GM23338 (cell line): ENCODE results near the gene EXOC4. TPM values are rescaled to one million over a fixed set of nuclear protein-coding genes. Genes with fewer than 3 reads are reported as not detected.

Source experiments
- ATAC-seq: fragments of 200-7000 bp; cut with Tn5 transposase; 3 replicates; pipeline ENCODE4 v1.9.1; 2020
- DNase-seq: peaks from one replicate; pipeline ENCODE4 v3.0.0-alpha.2; 2015; ENCODE audit warnings: low spot score
- H2AFZ ChIP-seq: fragments of 200-600 bp; sonication (generic); 2 replicates; pipeline ENCODE4 v1.8.0; 2016; ENCODE audit warnings: antibody characterized with exemption, mild to moderate bottlenecking, moderate library complexity
- H3F3A ChIP-seq: fragments of 200-600 bp; sonication (generic); replicated peaks from 2 replicates; pipeline ENCODE4 v1.8.0; 2017; ENCODE audit warnings: antibody characterized with exemption, mixed run types, low read depth
- H3K27ac ChIP-seq: fragments of 200-600 bp; sonication (generic); 2 replicates; pipeline ENCODE4 v1.6.1; 2016; ENCODE audit warnings: low read depth
- H3K27me3 ChIP-seq: fragments of 200-600 bp; sonication (generic); 2 replicates; pipeline ENCODE4 v1.8.0; 2016; ENCODE audit warnings: mild to moderate bottlenecking, mixed run types, moderate library complexity; ENCODE audit not compliant: insufficient read depth
- H3K36me3 ChIP-seq: fragments of 200-600 bp; sonication (generic); 2 replicates; pipeline ENCODE4 v1.8.0; 2016; ENCODE audit warnings: mild to moderate bottlenecking; ENCODE audit not compliant: insufficient read depth
- H3K4me1 ChIP-seq: fragments of 200-600 bp; sonication (generic); 2 replicates; pipeline ENCODE4 v1.8.0; 2016; ENCODE audit warnings: mild to moderate bottlenecking, moderate library complexity; ENCODE audit not compliant: insufficient read depth
- H3K4me2 ChIP-seq: fragments of 200-600 bp; sonication (generic); 2 replicates; pipeline ENCODE4 v1.7.1; 2017; ENCODE audit warnings: mixed run types
- H3K4me3 ChIP-seq: fragments of 200-600 bp; sonication (generic); 2 replicates; pipeline ENCODE4 v1.6.1; 2016; ENCODE audit warnings: mixed run types
- H3K79me2 ChIP-seq: fragments of 200-600 bp; sonication (generic); replicated peaks from 2 replicates; pipeline ENCODE4 v1.8.0; 2017; ENCODE audit warnings: mild to moderate bottlenecking; ENCODE audit not compliant: insufficient read depth
- H3K9me2 ChIP-seq: fragments of 200-600 bp; sonication (generic); 2 replicates; pipeline ENCODE4 v1.8.0; 2017; ENCODE audit not compliant: insufficient read depth
- H4K20me1 ChIP-seq: fragments of 200-600 bp; sonication (generic); replicated peaks from 2 replicates; pipeline ENCODE4 v1.8.0; 2017; ENCODE audit warnings: mild to moderate bottlenecking; ENCODE audit not compliant: insufficient read depth
- H3K27ac Mint-ChIP-seq: 2 replicates; pipeline ENCODE4 v1.8.0; 2020; ENCODE audit warnings: inconsistent platforms, mild to moderate bottlenecking, moderate library complexity, mixed read lengths
- H3K27me3 Mint-ChIP-seq: 3 replicates; pipeline ENCODE4 v1.8.0; 2022; ENCODE audit warnings: low read depth, mild to moderate bottlenecking, moderate library complexity, mixed read lengths, inconsistent platforms; ENCODE audit not compliant: insufficient read depth, poor library complexity
- H3K36me3 Mint-ChIP-seq: 3 replicates; pipeline ENCODE4 v1.8.0; 2021; ENCODE audit warnings: low read depth, mild to moderate bottlenecking, inconsistent platforms, moderate library complexity, mixed read lengths
- H3K4me1 Mint-ChIP-seq: 3 replicates; pipeline ENCODE4 v1.8.0; 2020; ENCODE audit warnings: mild to moderate bottlenecking, inconsistent platforms, mixed read lengths
- H3K4me3 Mint-ChIP-seq: 3 replicates; pipeline ENCODE4 v1.8.0; 2021; ENCODE audit warnings: moderate library complexity, mild to moderate bottlenecking, inconsistent platforms, mixed read lengths
- H3K9me3 Mint-ChIP-seq: 3 replicates; pipeline ENCODE4 v1.8.0; 2020; ENCODE audit warnings: moderate library complexity, mild to moderate bottlenecking, inconsistent platforms, mixed read lengths
- CREB1 ChIP-seq: fragments of 250-450 bp; sonication (Bioruptor Pico); IDR thresholded peaks from 2 replicates; pipeline ENCODE4 v1.5.0; 2020; ENCODE audit warnings: low read depth, mild to moderate bottlenecking, moderate library complexity
- EZH2 ChIP-seq: fragments of 200-600 bp; sonication (generic); IDR thresholded peaks from one replicate; pipeline ENCODE4 v1.8.0; 2017; ENCODE audit warnings: antibody characterized with exemption, mild to moderate bottlenecking, low read depth; ENCODE audit not compliant: unreplicated experiment
- EZH2phosphoT487 ChIP-seq: fragments of 200-600 bp; sonication (generic); IDR thresholded peaks from one replicate; pipeline ENCODE4 v1.8.1; 2018; ENCODE audit warnings: antibody characterized with exemption; ENCODE audit not compliant: unreplicated experiment
- JUNB ChIP-seq: IDR thresholded peaks from one replicate; pipeline ENCODE4 v1.6.1; 2016; ENCODE audit warnings: antibody characterized with exemption; ENCODE audit not compliant: unreplicated experiment
- NANOG ChIP-seq: IDR thresholded peaks from 2 replicates; pipeline ENCODE4 v1.6.1; 2016; ENCODE audit warnings: antibody characterized with exemption, borderline replicate concordance
- POLR2AphosphoS5 ChIP-seq: IDR thresholded peaks from 2 replicates; pipeline ENCODE4 v1.6.1; 2016; ENCODE audit warnings: antibody characterized with exemption, low read depth
- STAT1 ChIP-seq: IDR thresholded peaks from one replicate; pipeline ENCODE4 v1.6.1; 2016; ENCODE audit warnings: antibody characterized with exemption; ENCODE audit not compliant: unreplicated experiment
- ZNF114 ChIP-seq: fragments of 250-450 bp; sonication (Bioruptor Pico); IDR thresholded peaks from 2 replicates; pipeline ENCODE4 v1.5.0; 2020; ENCODE audit warnings: mild to moderate bottlenecking, moderate library complexity
- polyA plus RNA-seq: library from polyadenylated mRNA; unstranded; fragments of >200 nt; fragmentation: Nextera tagmentation; extraction: Ambion mirVana; gene quantifications from 2 replicates; pipeline ENCODE4 v1.2.1, GENCODE V29; 2016
- total RNA-seq: library from RNA; depleted of rRNA; stranded (reverse); fragments of >200 nt; shearing (Covaris generic); gene quantifications from 2 replicates; pipeline ENCODE4 v1.2.3, GENCODE V29; 2014
- TF ChIP-seq, protein P1 (sequence below), 2 experiments: fragments of 200-600 bp in 1 of 2; sonication (generic) in 1 of 2; conservative IDR thresholded peaks; 2 replicates each; pipeline versions ENCODE4 v1.5.1 to v1.6.1; 2016 to 2017; ENCODE audit warnings: antibody characterized with exemption in 2 of 2, low read depth in 2 of 2, mild to moderate bottlenecking in 2 of 2, moderate library complexity in 1 of 2
- TF ChIP-seq, protein P2 (sequence below): IDR thresholded peaks from one replicate; pipeline ENCODE4 v1.6.1; 2018; ENCODE audit warnings: antibody characterized with exemption; ENCODE audit not compliant: unreplicated experiment
- TF ChIP-seq, protein P3 (sequence below): IDR thresholded peaks from 2 replicates; pipeline ENCODE4 v1.6.1; 2016; ENCODE audit warnings: antibody characterized with exemption
- TF ChIP-seq, protein P4 (sequence below): fragments of 250-450 bp; sonication (Bioruptor Pico); IDR thresholded peaks from 2 replicates; pipeline ENCODE4 v1.5.0; 2020; ENCODE audit warnings: mild to moderate bottlenecking, moderate library complexity

The EXOC4 gene
- total and polyA plus RNA-seq, 2 experiments from 2014 or later: 37.5 to 52.7 TPM

DNA sequence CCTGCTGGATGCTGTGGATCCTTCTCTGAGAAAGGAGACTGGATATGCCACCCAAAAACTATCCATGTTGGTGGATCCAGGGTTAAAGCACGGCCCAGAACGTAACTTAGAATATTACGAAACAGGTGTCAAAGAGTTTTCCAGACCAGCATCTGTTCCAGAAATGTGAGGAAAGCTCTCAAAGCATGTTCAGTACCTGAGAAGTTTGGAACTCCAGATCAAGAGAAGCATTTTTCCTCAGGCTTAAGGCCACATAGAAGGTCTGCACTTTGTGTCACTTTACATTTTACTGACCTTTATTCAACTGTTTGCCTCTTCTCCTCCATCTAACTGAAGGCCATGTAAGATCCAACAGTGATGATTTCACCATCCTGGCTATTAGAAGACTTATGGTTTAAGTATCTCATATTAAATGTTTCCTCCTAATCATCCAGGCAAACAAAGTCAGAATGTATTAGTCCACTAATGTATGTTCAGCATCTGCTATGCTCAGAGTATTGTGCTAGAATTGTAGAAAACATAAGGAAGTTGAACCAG is 533.6 kb downstream of the EXOC4 start:
- no peaks in the 10 kb centered on the region for H3K4me1 ChIP-seq
- no peaks in the 10 kb centered on the region; the same call in 1 of the 2 replicates for H3K9me2 ChIP-seq
- no peak overlapping the region for H3K27ac ChIP-seq
- H3K4me1 Mint-ChIP-seq: peaks cover 4% of the 10 kb centered on the region
- TF ChIP-seq, protein P1, sequence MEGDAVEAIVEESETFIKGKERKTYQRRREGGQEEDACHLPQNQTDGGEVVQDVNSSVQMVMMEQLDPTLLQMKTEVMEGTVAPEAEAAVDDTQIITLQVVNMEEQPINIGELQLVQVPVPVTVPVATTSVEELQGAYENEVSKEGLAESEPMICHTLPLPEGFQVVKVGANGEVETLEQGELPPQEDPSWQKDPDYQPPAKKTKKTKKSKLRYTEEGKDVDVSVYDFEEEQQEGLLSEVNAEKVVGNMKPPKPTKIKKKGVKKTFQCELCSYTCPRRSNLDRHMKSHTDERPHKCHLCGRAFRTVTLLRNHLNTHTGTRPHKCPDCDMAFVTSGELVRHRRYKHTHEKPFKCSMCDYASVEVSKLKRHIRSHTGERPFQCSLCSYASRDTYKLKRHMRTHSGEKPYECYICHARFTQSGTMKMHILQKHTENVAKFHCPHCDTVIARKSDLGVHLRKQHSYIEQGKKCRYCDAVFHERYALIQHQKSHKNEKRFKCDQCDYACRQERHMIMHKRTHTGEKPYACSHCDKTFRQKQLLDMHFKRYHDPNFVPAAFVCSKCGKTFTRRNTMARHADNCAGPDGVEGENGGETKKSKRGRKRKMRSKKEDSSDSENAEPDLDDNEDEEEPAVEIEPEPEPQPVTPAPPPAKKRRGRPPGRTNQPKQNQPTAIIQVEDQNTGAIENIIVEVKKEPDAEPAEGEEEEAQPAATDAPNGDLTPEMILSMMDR (conservative IDR thresholded peaks at IDR 0.05; ENCODE audit: low read depth in 2 of 2): no peak
- TF ChIP-seq EZH2 (no peak), CREB1 (CRISPR knock-in tag) (no peak), NANOG (no peak), STAT1 (no peak), POLR2AphosphoS5 (no peak), JUNB (no peak), EZH2phosphoT487 (no peak), ZNF114 (CRISPR knock-in tag) (no peak)
- TF ChIP-seq, protein P2, sequence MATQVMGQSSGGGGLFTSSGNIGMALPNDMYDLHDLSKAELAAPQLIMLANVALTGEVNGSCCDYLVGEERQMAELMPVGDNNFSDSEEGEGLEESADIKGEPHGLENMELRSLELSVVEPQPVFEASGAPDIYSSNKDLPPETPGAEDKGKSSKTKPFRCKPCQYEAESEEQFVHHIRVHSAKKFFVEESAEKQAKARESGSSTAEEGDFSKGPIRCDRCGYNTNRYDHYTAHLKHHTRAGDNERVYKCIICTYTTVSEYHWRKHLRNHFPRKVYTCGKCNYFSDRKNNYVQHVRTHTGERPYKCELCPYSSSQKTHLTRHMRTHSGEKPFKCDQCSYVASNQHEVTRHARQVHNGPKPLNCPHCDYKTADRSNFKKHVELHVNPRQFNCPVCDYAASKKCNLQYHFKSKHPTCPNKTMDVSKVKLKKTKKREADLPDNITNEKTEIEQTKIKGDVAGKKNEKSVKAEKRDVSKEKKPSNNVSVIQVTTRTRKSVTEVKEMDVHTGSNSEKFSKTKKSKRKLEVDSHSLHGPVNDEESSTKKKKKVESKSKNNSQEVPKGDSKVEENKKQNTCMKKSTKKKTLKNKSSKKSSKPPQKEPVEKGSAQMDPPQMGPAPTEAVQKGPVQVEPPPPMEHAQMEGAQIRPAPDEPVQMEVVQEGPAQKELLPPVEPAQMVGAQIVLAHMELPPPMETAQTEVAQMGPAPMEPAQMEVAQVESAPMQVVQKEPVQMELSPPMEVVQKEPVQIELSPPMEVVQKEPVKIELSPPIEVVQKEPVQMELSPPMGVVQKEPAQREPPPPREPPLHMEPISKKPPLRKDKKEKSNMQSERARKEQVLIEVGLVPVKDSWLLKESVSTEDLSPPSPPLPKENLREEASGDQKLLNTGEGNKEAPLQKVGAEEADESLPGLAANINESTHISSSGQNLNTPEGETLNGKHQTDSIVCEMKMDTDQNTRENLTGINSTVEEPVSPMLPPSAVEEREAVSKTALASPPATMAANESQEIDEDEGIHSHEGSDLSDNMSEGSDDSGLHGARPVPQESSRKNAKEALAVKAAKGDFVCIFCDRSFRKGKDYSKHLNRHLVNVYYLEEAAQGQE: no peak
- TF ChIP-seq, protein P3, sequence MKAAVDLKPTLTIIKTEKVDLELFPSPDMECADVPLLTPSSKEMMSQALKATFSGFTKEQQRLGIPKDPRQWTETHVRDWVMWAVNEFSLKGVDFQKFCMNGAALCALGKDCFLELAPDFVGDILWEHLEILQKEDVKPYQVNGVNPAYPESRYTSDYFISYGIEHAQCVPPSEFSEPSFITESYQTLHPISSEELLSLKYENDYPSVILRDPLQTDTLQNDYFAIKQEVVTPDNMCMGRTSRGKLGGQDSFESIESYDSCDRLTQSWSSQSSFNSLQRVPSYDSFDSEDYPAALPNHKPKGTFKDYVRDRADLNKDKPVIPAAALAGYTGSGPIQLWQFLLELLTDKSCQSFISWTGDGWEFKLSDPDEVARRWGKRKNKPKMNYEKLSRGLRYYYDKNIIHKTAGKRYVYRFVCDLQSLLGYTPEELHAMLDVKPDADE: no peak
- TF ChIP-seq, protein P4, sequence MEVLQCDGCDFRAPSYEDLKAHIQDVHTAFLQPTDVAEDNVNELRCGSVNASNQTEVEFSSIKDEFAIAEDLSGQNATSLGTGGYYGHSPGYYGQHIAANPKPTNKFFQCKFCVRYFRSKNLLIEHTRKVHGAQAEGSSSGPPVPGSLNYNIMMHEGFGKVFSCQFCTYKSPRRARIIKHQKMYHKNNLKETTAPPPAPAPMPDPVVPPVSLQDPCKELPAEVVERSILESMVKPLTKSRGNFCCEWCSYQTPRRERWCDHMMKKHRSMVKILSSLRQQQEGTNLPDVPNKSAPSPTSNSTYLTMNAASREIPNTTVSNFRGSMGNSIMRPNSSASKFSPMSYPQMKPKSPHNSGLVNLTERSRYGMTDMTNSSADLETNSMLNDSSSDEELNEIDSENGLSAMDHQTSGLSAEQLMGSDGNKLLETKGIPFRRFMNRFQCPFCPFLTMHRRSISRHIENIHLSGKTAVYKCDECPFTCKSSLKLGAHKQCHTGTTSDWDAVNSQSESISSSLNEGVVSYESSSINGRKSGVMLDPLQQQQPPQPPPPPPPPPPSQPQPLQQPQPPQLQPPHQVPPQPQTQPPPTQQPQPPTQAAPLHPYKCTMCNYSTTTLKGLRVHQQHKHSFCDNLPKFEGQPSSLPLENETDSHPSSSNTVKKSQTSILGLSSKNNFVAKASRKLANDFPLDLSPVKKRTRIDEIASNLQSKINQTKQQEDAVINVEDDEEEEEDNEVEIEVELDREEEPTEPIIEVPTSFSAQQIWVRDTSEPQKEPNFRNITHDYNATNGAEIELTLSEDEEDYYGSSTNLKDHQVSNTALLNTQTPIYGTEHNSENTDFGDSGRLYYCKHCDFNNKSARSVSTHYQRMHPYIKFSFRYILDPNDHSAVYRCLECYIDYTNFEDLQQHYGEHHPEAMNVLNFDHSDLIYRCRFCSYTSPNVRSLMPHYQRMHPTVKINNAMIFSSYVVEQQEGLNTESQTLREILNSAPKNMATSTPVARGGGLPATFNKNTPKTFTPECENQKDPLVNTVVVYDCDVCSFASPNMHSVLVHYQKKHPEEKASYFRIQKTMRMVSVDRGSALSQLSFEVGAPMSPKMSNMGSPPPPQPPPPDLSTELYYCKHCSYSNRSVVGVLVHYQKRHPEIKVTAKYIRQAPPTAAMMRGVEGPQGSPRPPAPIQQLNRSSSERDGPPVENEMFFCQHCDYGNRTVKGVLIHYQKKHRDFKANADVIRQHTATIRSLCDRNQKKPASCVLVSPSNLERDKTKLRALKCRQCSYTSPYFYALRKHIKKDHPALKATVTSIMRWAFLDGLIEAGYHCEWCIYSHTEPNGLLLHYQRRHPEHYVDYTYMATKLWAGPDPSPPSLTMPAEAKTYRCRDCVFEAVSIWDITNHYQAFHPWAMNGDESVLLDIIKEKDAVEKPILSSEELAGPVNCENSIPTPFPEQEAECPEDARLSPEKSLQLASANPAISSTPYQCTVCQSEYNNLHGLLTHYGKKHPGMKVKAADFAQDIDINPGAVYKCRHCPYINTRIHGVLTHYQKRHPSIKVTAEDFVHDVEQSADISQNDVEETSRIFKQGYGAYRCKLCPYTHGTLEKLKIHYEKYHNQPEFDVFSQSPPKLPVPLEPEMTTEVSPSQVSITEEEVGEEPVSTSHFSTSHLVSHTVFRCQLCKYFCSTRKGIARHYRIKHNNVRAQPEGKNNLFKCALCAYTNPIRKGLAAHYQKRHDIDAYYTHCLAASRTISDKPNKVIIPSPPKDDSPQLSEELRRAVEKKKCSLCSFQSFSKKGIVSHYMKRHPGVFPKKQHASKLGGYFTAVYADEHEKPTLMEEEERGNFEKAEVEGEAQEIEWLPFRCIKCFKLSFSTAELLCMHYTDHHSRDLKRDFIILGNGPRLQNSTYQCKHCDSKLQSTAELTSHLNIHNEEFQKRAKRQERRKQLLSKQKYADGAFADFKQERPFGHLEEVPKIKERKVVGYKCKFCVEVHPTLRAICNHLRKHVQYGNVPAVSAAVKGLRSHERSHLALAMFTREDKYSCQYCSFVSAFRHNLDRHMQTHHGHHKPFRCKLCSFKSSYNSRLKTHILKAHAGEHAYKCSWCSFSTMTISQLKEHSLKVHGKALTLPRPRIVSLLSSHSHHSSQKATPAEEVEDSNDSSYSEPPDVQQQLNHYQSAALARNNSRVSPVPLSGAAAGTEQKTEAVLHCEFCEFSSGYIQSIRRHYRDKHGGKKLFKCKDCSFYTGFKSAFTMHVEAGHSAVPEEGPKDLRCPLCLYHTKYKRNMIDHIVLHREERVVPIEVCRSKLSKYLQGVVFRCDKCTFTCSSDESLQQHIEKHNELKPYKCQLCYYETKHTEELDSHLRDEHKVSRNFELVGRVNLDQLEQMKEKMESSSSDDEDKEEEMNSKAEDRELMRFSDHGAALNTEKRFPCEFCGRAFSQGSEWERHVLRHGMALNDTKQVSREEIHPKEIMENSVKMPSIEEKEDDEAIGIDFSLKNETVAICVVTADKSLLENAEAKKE (CRISPR knock-in tag): no peak
- no peaks in the 10 kb centered on the region for H3K9me3 Mint-ChIP-seq
- ATAC-seq: no peak
- no peaks in the 10 kb centered on the region for H3K36me3 ChIP-seq
- no peaks in the 10 kb centered on the region; the same call in none of the 2 replicates for H4K20me1 ChIP-seq
- H3F3A ChIP-seq: no peaks in the 10 kb centered on the region
- H3K79me2 ChIP-seq: no peaks in the 10 kb centered on the region
- H3K4me2 ChIP-seq: no peak overlapping the region
- DNase-seq: no peak
- no peaks in the 10 kb centered on the region for H3K36me3 Mint-ChIP-seq
- no peak overlapping the region for H3K27ac Mint-ChIP-seq
- no peak overlapping the region for H3K4me3 Mint-ChIP-seq
- no peaks in the 10 kb centered on the region for H3K27me3 Mint-ChIP-seq
- H3K27me3 ChIP-seq: no peaks in the 10 kb centered on the region
- no peak overlapping the region for H2AFZ ChIP-seq
- no peak overlapping the region for H3K4me3 ChIP-seq
